GM21619 (cell line): ENCODE data around the gene PDE10A.
"Not testable (repeated sequence)": the region's sequence is repeated elsewhere in the genome, so short reads cannot be mapped to it uniquely, and the experiment has no call there.

ENCODE experiments used
- ATAC-seq: cut with Tn5 transposase; IDR thresholded peaks from one replicate; pipeline ENCODE4 v1.9.1; 2021; ENCODE audit not compliant: unreplicated experiment

Gene PDE10A

GRCh38 chr6:165558097-165558496 lies 104.9 kb downstream of the PDE10A start:
- not testable (repeated sequence) for ATAC-seq

DNA sequence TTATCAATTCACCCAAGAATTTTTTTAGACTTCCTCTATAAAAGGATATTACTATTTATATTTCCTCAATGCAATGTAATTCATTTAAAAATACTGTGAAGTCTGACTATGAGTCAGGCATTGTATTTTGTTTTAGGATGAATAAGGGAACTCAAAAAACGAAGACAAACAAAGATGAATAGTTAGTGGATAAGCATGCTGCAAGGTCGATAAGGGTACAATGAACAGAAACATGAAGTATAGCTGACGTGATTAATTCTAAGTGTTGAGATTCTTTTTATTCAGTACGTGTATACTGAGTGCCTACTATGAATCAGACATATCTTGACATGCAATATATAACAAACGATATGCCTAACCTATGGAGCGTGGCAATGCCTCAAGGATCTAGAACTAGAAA lies 105.4 kb downstream of the PDE10A start:
- no peak for ATAC-seq

GRCh38 chr6:165556116-165556843 lies 106.8 kb downstream of the PDE10A start:
- ATAC-seq = no peak

DNA sequence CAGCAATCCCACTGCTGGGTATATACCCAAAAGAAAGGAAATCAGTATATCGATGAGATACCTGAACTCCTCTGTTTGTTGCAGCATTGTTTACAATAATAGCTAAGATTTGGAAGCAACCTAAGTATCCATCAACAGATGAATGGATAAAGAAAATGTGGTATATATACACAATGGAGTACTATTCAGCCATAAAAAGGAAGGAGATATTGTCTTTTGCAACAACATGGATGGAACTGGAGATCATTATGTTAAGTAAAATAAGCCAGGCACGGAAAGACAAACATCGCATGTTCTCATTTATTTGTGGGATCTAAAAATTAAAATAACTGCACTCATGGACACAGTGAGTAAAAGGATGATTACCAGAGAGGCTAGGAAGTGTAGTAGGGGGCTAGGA lies 108.4 kb downstream of the PDE10A start:
- ATAC-seq = not testable (repeated sequence)

GRCh38 chr6:165552248-165552736 lies 110.7 kb downstream of the PDE10A start:
- ATAC-seq = no peak

DNA sequence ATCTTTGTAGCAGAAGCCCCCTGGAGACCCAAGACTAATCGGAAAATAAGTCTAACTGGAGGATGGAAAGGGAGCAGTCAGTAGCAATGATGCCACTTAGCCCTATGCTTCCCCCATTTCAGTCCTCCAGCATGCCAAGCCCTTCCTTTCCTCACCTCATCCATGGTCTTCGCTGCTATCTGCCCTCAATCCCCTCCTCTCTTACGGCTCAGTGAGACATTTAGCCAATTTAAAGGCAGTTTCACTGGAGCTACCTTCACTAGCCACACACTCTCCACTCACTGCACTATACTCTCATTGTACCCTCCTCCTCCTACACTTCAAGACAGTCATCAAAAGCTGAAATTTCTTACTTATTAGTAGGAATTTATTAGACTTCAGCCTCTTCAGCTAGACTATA lies 111.2 kb downstream of the PDE10A start:
- no peak for ATAC-seq

DNA sequence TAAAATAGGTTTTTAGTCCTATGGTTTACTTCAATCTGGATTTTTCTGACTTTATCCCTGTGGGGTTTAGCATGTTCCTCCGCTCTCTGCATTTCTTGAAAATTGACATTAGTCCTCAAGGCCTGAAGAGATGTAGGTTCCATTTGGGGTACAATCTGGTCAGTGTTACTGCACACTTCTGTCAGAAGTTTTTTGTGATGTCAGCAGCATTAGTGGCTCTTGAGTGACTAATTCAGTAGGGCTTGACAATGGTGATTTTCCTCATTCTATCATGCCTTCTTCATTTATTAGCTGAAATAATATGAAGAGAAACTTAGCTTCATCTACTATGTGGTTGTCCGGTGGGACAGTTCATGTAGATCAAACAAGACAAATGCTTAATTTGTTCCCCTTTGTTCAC lies 114.6 kb downstream of the PDE10A start:
- ATAC-seq = no peak

DNA sequence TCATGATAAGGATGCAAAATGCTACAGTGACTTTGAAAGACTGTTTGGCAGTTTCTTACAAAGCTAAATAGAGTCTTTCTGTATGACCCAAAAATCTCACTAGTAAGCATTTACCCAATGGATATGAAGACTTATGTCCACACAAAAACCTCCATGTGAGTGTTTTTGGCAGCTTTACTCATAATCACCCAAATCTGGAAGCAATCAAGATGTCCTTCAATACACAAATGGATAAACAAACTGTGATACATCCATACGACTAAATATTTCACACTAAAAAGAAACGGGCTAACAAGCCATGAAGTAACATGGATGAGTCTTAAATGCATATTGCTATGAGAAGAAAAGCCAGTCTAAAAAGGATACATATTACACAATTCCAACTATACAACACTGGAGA lies 117.2 kb downstream of the PDE10A start:
- ATAC-seq = no peak

- no peak for ATAC-seq
Measured at GRCh38 chr6:165543781-165544180, 119.3 kb downstream of the PDE10A start.

- no peak for ATAC-seq
Measured at GRCh38 chr6:165536911-165537310, 126.1 kb downstream of the PDE10A start.

- ATAC-seq = no peak
Measured at GRCh38 chr6:165519316-165519715, 143.7 kb downstream of the PDE10A start.

GRCh38 chr6:165515963-165516624 lies 146.9 kb downstream of the PDE10A start:
- ATAC-seq = no peak

DNA sequence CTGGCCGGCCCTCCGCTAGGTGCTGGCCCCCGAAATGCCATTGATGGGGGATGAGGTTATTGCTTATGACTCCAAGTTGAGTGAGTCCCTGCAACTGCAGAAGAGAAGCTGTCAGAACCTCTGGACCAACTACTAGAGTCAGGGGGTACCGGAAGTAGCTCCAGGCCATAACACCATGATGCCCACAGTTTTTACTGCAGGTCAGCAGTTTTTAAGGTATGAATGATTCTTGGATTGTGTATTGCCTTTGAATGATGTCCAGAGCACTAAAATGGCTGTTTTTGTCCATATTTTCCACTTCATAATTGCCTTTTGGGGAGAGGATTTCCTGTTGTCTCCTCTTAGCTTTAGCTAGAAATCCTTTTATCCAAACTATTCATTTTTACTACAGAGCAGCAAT lies 148.4 kb downstream of the PDE10A start:
- no peak for ATAC-seq

DNA sequence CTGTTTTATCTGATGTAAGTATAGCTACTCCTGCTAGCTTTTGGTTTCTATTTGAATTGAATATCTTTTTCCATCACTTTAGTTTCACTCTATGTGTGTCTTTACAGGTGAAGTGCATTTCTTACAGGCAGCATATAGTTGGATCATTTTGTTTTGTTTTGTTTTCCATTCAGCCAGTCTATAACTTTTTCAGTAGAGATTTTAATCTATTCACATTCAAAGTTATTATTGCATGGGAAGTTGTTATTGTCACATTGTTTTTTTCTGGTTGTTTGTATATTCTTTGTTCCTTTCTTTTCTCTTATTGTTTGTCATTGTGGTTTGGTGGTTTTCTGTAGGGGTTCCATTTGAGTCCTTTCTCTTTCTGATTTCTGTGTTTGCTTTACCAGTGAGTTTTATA lies 151.2 kb downstream of the PDE10A start:
- ATAC-seq = peak; percentile 91

- no peak for ATAC-seq
Measured at GRCh38 chr6:165508321-165508869, 154.6 kb downstream of the PDE10A start.

GRCh38 chr6:165506657-165507056 lies 156.4 kb downstream of the PDE10A start:
- ATAC-seq = no peak

GRCh38 chr6:165500214-165500907 lies 162.7 kb downstream of the PDE10A start:
- ATAC-seq = not testable (repeated sequence)

- ATAC-seq = no peak
Measured at GRCh38 chr6:165497472-165497871, 165.6 kb downstream of the PDE10A start.

DNA sequence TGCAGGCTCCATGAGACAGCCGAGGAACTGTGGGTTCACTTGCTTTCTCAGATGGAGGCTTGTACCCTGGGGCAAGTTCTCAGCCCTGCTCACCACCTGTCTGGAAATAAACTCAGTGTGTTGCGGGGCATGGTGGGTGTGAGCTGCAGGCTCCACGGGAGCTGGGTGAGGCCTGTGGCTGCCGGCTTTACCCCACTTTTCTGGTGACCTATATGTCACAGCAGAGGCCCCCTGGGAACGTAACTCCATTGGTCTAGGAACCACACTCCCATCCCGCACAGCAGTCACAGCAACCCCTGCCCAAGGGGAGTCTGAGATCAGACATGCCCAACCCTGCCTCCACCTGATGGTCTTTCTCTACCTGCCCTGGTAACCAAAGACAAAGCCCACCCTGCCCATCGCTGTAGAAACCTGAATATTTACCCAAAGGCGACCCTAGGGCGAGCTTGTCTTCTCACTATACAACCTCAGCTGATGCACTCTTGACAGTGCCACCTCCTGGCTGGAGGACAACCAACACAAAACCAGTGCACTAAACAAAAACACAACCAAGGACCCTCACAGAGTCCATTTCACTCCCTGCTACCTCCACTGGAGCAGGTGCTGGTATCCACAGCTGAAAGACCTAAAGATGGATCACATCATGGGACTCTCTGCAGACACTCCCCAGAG lies 174.3 kb downstream of the PDE10A start:
- no peak for ATAC-seq

DNA sequence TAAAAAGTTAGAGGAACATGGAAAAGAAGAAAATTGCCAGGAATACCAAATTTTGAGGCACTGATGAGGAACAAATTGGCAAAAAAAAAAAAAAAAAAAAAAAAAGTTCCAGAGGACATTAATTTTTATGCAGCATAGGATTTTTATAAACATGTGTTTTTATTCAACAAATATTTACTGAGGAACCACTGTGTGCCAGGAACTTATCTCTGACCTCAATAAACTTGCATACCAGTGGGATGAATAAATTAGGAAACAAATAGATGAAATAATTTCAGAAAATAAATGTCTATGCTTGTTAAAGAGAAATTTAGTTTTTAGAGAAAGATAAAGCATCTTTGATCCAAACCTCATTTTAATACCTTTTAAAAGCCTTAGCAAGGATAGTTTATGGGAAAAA lies 175.1 kb downstream of the PDE10A start:
- no peak for ATAC-seq

- ATAC-seq = no peak
Measured at GRCh38 chr6:165487347-165487746, 175.7 kb downstream of the PDE10A start.
